ENCODE measurements around the gene SEC61A2. TPM values are rescaled to one million over a fixed set of nuclear protein-coding genes. Genes with fewer than 3 reads are reported as not detected.

The SEC61A2 gene
- total RNA-seq, 6 donors from 2014 or later: 3.2 to 9.3 (median 5.9) TPM

DNA sequence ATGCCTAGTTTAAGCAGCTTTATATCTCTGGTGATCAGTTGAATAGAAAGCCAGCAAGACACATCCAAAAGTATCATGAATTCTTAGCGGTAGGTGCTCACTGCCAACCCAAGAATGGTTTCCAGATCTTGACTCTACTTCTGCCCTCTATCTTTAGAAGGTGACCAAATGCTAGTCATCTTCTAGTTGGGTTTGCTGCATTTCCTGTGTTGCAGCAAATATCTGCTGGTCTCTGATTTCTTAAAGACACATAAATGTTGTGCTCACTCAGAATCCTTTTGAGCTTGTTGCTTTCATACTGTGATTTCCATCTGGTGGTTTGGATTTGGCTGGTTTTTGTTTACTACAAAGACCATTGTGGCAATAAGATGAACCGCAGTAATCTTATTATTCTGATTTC is 68.7 kb downstream of the SEC61A2 start:
- Histone ChIP-seq H3K27me3 (no peaks in the 10 kb centered on the region), H3K36me3 (peaks cover 0 to 48% (median 16%) of the 10 kb centered on the region in 4 donors), H3K4me1 (peaks cover 23 to 40% (median 31%) of the 10 kb centered on the region in 4 donors), H3K27ac (no peak overlapping the region), H3K4me3 (no peak overlapping the region), H3K9me3 (no peaks in the 10 kb centered on the region)
- ATAC-seq (ENCODE audit: low FRiP score in 2 of 2): no peak
- TF ChIP-seq, protein P1, sequence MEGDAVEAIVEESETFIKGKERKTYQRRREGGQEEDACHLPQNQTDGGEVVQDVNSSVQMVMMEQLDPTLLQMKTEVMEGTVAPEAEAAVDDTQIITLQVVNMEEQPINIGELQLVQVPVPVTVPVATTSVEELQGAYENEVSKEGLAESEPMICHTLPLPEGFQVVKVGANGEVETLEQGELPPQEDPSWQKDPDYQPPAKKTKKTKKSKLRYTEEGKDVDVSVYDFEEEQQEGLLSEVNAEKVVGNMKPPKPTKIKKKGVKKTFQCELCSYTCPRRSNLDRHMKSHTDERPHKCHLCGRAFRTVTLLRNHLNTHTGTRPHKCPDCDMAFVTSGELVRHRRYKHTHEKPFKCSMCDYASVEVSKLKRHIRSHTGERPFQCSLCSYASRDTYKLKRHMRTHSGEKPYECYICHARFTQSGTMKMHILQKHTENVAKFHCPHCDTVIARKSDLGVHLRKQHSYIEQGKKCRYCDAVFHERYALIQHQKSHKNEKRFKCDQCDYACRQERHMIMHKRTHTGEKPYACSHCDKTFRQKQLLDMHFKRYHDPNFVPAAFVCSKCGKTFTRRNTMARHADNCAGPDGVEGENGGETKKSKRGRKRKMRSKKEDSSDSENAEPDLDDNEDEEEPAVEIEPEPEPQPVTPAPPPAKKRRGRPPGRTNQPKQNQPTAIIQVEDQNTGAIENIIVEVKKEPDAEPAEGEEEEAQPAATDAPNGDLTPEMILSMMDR (IDR thresholded peaks at IDR 0.05): no peak
- TF ChIP-seq EP300 (IDR thresholded peaks at IDR 0.05) (no peak), POLR2AphosphoS5 (IDR thresholded peaks at IDR 0.05) (no peak), POLR2A (IDR thresholded peaks at IDR 0.05) (no peak)
- WGBS, 2 donors: 83 to 88% methylated on average over 2 of the region's 2 CpGs
- no peak for DNase-seq

DNA sequence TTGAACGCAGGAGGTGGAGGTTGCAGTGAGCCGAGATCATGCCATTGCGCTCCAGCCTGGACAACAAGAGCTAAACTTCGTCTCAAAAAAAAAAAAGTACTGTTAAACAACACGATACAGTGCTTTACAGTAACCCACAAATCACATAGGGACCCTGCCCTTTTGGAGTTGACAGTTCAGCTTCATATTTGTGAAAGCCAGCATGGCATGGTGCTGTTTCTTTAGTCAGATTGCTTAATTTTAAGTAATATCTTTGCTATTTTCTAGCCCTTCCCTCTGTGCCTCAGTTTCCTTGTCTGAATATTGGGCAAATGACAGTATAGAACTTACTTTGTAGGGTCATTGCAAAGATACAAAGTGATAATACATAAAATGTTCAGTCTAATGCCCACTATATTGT is 71.4 kb downstream of the SEC61A2 start:
- Histone ChIP-seq H3K9me3 (no peaks in the 10 kb centered on the region), H3K27ac (no peak overlapping the region), H3K36me3 (peaks cover 0 to 60% (median 16%) of the 10 kb centered on the region in 4 donors), H3K4me3 (no peak overlapping the region), H3K27me3 (no peaks in the 10 kb centered on the region), H3K4me1 (peaks cover 9 to 21% (median 18%) of the 10 kb centered on the region in 4 donors)
- DNase-seq (no peak), ATAC-seq (ENCODE audit: low FRiP score in 2 of 2) (no peak)
- 88 to 96% methylated on average over 5 of the region's 5 CpGs for WGBS, 2 donors
- TF ChIP-seq EP300 (IDR thresholded peaks at IDR 0.05) (no peak), POLR2A (IDR thresholded peaks at IDR 0.05) (no peak), POLR2AphosphoS5 (IDR thresholded peaks at IDR 0.05) (no peak)
- TF ChIP-seq, protein P1 (IDR thresholded peaks at IDR 0.05): no peak

DNA sequence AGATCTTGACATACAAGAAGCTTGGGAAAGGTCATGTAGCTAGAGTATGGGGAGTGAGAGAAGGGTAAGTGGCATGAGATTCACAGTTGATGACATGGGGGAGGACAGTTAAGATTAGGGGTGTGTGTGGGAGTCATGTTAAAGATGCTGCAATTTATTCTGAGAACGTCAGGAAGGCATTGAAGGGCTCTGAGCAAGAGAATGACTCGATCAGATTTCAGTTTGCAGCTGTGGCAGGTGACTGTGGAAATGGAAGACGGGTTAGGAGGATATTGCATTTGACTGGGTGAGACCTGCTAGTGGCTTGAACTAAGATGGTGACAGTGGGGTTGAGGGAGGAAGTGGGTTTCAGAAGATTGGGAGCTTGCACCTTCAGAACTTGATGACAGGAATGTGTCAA is 72.1 kb downstream of the SEC61A2 start:
- H3K27ac ChIP-seq: no peak overlapping the region
- H3K4me1 ChIP-seq: peaks cover 9 to 20% (median 18%) of the 10 kb centered on the region in 4 donors
- no peak for TF ChIP-seq POLR2A (IDR thresholded peaks at IDR 0.05)
- TF ChIP-seq, protein P1 (IDR thresholded peaks at IDR 0.05): no peak
- no peak for TF ChIP-seq EP300 (IDR thresholded peaks at IDR 0.05)
- TF ChIP-seq POLR2AphosphoS5 (IDR thresholded peaks at IDR 0.05): no peak
- H3K27me3 ChIP-seq: no peaks in the 10 kb centered on the region
- no peaks in the 10 kb centered on the region for H3K9me3 ChIP-seq
- no peak overlapping the region for H3K4me3 ChIP-seq
- DNase-seq (no peak), ATAC-seq (ENCODE audit: low FRiP score in 2 of 2) (no peak)
- 73 to 78% methylated on average over 3 of the region's 3 CpGs for WGBS, 2 donors
- H3K36me3 ChIP-seq: peaks cover 0 to 60% (median 16%) of the 10 kb centered on the region in 4 donors

DNA sequence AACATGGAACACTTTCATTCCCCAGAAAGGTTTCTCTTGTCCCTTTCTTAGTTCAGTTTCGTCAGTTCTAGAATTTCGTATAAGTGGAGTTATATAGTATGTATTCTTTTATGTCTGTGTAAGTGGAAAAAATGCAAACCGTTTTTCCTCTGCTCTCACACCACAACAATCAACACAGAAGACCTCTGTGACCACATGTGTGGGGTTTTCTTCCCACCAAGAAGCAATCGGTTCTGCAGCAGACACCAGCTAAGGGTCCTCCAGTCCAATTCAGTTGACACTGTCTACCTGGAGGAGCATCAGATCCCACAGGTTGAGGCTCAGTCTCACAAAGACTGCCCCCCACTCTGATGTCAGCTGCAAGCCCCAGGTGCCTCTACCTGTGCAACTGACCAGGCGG is 72.7 kb downstream of the SEC61A2 start:
- Histone ChIP-seq H3K27me3 (no peaks in the 10 kb centered on the region), H3K4me3 (no peak overlapping the region), H3K4me1 (peaks cover 4 to 13% (median 11%) of the 10 kb centered on the region in 4 donors), H3K27ac (no peak overlapping the region), H3K36me3 (peaks cover 0 to 60% (median 16%) of the 10 kb centered on the region in 4 donors), H3K9me3 (no peaks in the 10 kb centered on the region)
- TF ChIP-seq POLR2A (IDR thresholded peaks at IDR 0.05): no peak
- TF ChIP-seq EP300 (IDR thresholded peaks at IDR 0.05): no peak
- TF ChIP-seq, protein P1 (IDR thresholded peaks at IDR 0.05): no peak
- no peak for TF ChIP-seq POLR2AphosphoS5 (IDR thresholded peaks at IDR 0.05)
- 80 to 90% methylated on average over 5 of the region's 5 CpGs for WGBS, 2 donors
- DNase-seq: no peak
- ATAC-seq (ENCODE audit: low FRiP score in 2 of 2): no peak

DNA sequence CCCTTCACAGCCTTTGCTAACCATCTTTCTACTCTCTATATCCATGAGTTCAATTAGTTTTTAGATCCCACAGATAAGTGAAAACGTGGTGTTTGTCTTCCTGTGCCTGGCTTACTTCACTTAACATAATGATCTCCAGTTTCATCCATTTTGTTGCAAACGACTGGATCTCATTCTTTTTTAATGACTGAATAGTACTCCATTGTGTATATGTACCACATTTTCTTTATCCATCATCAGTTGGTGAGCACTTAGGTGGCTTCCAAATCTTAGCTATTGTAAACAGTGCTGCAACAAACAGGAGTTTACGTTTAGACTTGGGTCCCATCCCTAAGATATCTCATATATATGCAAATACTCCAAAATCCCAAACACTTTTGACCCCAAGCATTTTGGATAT is 75.6 kb downstream of the SEC61A2 start:
- Histone ChIP-seq H3K36me3 (peaks cover 0 to 62% (median 19%) of the 10 kb centered on the region in 4 donors), H3K9me3 (no peaks in the 10 kb centered on the region)
- ATAC-seq (ENCODE audit: low FRiP score in 2 of 2): no peak

More for the DNA sequence above, 75.6 kb downstream of the SEC61A2 start:
- Histone ChIP-seq H3K4me3 (no peak overlapping the region), H3K27ac (no peak overlapping the region), H3K4me1 (no peaks in the 10 kb centered on the region), H3K27me3 (no peaks in the 10 kb centered on the region)
- no peak for DNase-seq
- no peak for TF ChIP-seq POLR2AphosphoS5 (IDR thresholded peaks at IDR 0.05)
- TF ChIP-seq, protein P1 (IDR thresholded peaks at IDR 0.05): no peak
- no peak for TF ChIP-seq POLR2A (IDR thresholded peaks at IDR 0.05)
- WGBS, 2 donors: 92 to 93% methylated on average over 3 of the region's 3 CpGs

All from upper lobe of left lung (tissue), 6 donors.